K562 (cell line): ENCODE measurements around the gene TMEM107. TPM values are rescaled to one million over a fixed set of nuclear protein-coding genes. Genes with fewer than 3 reads are reported as not detected.

Experiments
- ASH1L ChIP-seq: fragments of 450-650 bp; IDR thresholded peaks from 2 replicates; pipeline ENCODE4 v1.6.1; 2018; ENCODE audit warnings: borderline replicate concordance, mild to moderate bottlenecking, low read depth; ENCODE audit not compliant: partially characterized antibody
- E2F3 ChIP-seq: fragments of 250-450 bp; sonication (Bioruptor Pico); IDR thresholded peaks from 2 replicates; pipeline ENCODE4 v1.4.0; 2020; ENCODE audit warnings: mild to moderate bottlenecking
- ETS2 ChIP-seq: IDR thresholded peaks from 2 replicates; pipeline ENCODE4 v1.6.1; 2016; ENCODE audit warnings: borderline replicate concordance, missing genetic modification characterization, mild to moderate bottlenecking, moderate library complexity, missing compliant biosample characterization; ENCODE audit not compliant: poor library complexity, severe bottlenecking
- MEF2D ChIP-seq: conservative IDR thresholded peaks from 2 replicates; pipeline ENCODE4 v1.6.1; 2016; ENCODE audit warnings: low read depth, missing genetic modification characterization, missing compliant biosample characterization
- NR4A1 ChIP-seq, 2 experiments: fragments of 250-450 bp in 1 of 2; fragments of 450-650 bp in 1 of 2; sonication (Bioruptor Pico) in 1 of 2; IDR thresholded peaks; 2 replicates each; pipeline versions ENCODE4 v1.4.0 to v1.6.1; 2016 to 2020; ENCODE audit warnings: mild to moderate bottlenecking in 2 of 2, missing compliant biosample characterization in 1 of 2, missing genetic modification characterization in 1 of 2, moderate library complexity in 1 of 2
- PCBP1 ChIP-seq: fragments of 200-400 bp; formaldehyde crosslinking; IDR thresholded peaks from 2 replicates; pipeline ENCODE4 v1.6.1; 2018; ENCODE audit warnings: mild to moderate bottlenecking, low read depth, low read length; ENCODE audit not compliant: poor library complexity, severe bottlenecking
- SOX6 ChIP-seq: fragments of 450-650 bp; IDR thresholded peaks from 2 replicates; pipeline ENCODE4 v1.6.1; 2014; ENCODE audit warnings: mild to moderate bottlenecking
- ZNF134 ChIP-seq: fragments of 250-450 bp; sonication (Bioruptor Pico); conservative IDR thresholded peaks from 2 replicates; pipeline ENCODE4 v1.4.0; 2020
- ZNF785 ChIP-seq: fragments of 250-450 bp; sonication (Bioruptor Pico); IDR thresholded peaks from 2 replicates; pipeline ENCODE4 v1.4.0; 2020; ENCODE audit warnings: mild to moderate bottlenecking
- polyA plus RNA-seq, 8 experiments: library from polyadenylated mRNA; depleted of rRNA in 4 of 8; stranded (reverse) in 5 of 8; unstranded in 3 of 8; fragments of >200 nt; fragmentation: Nextera tagmentation in 2 of 8; fragmentation: Illumina TruSeq in 1 of 8; extraction: Ambion mirVana in 2 of 8; extraction: Trizol in 1 of 8; gene quantifications; 2 replicates each; pipeline versions ENCODE4 v1.2.1 to v1.2.3, GENCODE V29; 2011 to 2014; ENCODE audit warnings: inconsistent platforms in 1 of 8, missing spikeins in 1 of 8
- total RNA-seq, 7 experiments: library from RNA; depleted of rRNA in 6 of 7; stranded (reverse); fragments of >200 nt in 6 of 7; fragmentation: Illumina TruSeq in 2 of 7; extraction: Trizol in 2 of 7; gene quantifications; 2 replicates each; pipeline versions ENCODE4 v1.2.1 to v1.2.3, GENCODE V29; 2011 to 2021; ENCODE audit warnings: low replicate concordance in 1 of 7
- TF ChIP-seq, protein P1 (sequence below), 2 experiments: fragments of 450-650 bp; formaldehyde crosslinking in 1 of 2; IDR thresholded peaks; 2 replicates each; pipeline versions ENCODE4 v1.4.0 to v1.6.1; 2014 to 2020; ENCODE audit warnings: mild to moderate bottlenecking in 2 of 2, borderline replicate concordance in 1 of 2, low read depth in 1 of 2
- TF ChIP-seq, protein P2 (sequence below): IDR thresholded peaks from 2 replicates; pipeline ENCODE4 v1.6.1; 2014; ENCODE audit warnings: antibody characterized with exemption
- TF ChIP-seq, protein P3 (sequence below), 2 experiments: fragments of 450-650 bp; IDR thresholded peaks; 2 replicates each; pipeline ENCODE4 v1.6.1; 2018; ENCODE audit warnings: mild to moderate bottlenecking in 2 of 2, low read depth in 1 of 2; ENCODE audit not compliant: partially characterized antibody in 2 of 2

The TMEM107 gene
- total and polyA plus RNA-seq, 9 of the 15 experiments (the other 6 are each of a cell fraction or from before 2014, with no cell fraction given): 7.1 to 26.2 (median 16.9) TPM

DNA sequence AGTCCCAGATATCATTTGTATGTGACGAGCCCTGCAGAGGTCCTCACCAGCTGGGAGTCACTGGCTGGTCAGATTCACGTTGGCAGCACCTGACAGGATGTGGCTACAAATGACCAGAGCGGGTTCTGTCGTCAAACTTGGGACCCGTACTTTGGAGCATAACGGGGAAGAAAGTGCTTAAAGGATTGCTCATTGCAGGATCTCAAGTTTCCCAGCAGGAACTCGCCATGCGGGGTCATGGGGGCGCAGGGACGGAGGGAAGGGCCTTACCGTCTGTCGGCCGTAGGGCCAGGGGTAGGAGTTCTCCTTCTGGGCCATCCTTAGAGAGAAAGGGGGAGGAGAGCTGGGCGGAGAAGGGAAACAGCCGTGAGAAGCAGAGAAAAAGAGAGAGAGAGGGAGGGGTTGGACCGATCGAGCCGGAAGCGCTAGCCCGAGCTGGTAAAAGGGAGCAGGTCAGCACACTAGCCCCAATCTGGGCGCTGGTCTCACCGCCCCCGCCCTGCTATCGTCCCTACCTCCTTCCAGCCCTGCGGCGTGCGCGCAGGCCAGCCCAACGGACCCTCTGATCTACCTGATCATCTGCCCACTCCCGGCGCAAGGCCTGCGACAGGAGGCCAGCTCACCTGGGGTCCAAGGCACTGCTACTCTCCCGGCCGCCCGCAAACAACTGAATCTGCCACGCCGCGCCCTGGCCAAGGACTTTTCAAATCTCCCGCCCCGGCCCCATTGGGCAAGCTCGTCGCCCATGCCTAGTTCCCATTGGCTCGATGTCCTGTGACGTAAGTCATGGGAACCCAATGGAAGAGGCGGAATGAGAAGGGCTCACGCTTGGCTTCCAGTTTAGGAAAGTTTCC lies 34.0 kb upstream of the TMEM107 start, which contains the start of gene AURKB (continued):
- TF ChIP-seq ZNF134 (CRISPR knock-in tag) (no peak), SOX6 (no peak), ZNF785 (no peak), ASH1L (peak; percentile 61), E2F3 (CRISPR knock-in tag) (peak; percentile 86), NR4A1 (CRISPR knock-in tag; IDR thresholded peaks at IDR 0.05) (no peak), NR4A1 (tag; IDR thresholded peaks at IDR 0.05) (no peak), PCBP1 (peak; percentile 67), ETS2 (no peak), MEF2D (tag) (no peak)
- TF ChIP-seq, protein P1, sequence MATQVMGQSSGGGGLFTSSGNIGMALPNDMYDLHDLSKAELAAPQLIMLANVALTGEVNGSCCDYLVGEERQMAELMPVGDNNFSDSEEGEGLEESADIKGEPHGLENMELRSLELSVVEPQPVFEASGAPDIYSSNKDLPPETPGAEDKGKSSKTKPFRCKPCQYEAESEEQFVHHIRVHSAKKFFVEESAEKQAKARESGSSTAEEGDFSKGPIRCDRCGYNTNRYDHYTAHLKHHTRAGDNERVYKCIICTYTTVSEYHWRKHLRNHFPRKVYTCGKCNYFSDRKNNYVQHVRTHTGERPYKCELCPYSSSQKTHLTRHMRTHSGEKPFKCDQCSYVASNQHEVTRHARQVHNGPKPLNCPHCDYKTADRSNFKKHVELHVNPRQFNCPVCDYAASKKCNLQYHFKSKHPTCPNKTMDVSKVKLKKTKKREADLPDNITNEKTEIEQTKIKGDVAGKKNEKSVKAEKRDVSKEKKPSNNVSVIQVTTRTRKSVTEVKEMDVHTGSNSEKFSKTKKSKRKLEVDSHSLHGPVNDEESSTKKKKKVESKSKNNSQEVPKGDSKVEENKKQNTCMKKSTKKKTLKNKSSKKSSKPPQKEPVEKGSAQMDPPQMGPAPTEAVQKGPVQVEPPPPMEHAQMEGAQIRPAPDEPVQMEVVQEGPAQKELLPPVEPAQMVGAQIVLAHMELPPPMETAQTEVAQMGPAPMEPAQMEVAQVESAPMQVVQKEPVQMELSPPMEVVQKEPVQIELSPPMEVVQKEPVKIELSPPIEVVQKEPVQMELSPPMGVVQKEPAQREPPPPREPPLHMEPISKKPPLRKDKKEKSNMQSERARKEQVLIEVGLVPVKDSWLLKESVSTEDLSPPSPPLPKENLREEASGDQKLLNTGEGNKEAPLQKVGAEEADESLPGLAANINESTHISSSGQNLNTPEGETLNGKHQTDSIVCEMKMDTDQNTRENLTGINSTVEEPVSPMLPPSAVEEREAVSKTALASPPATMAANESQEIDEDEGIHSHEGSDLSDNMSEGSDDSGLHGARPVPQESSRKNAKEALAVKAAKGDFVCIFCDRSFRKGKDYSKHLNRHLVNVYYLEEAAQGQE (IDR thresholded peaks at IDR 0.05; ENCODE audit: borderline replicate concordance): 0 out of 2 replicates have a peak, but pooled peaks have one; percentile 3
- TF ChIP-seq, protein P1 (CRISPR knock-in tag; IDR thresholded peaks at IDR 0.05; ENCODE audit: low read depth): no peak
- TF ChIP-seq, protein P2, sequence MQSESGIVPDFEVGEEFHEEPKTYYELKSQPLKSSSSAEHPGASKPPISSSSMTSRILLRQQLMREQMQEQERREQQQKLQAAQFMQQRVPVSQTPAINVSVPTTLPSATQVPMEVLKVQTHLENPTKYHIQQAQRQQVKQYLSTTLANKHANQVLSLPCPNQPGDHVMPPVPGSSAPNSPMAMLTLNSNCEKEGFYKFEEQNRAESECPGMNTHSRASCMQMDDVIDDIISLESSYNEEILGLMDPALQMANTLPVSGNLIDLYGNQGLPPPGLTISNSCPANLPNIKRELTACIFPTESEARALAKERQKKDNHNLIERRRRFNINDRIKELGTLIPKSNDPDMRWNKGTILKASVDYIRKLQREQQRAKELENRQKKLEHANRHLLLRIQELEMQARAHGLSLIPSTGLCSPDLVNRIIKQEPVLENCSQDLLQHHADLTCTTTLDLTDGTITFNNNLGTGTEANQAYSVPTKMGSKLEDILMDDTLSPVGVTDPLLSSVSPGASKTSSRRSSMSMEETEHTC: no peak
- TF ChIP-seq, protein P3, sequence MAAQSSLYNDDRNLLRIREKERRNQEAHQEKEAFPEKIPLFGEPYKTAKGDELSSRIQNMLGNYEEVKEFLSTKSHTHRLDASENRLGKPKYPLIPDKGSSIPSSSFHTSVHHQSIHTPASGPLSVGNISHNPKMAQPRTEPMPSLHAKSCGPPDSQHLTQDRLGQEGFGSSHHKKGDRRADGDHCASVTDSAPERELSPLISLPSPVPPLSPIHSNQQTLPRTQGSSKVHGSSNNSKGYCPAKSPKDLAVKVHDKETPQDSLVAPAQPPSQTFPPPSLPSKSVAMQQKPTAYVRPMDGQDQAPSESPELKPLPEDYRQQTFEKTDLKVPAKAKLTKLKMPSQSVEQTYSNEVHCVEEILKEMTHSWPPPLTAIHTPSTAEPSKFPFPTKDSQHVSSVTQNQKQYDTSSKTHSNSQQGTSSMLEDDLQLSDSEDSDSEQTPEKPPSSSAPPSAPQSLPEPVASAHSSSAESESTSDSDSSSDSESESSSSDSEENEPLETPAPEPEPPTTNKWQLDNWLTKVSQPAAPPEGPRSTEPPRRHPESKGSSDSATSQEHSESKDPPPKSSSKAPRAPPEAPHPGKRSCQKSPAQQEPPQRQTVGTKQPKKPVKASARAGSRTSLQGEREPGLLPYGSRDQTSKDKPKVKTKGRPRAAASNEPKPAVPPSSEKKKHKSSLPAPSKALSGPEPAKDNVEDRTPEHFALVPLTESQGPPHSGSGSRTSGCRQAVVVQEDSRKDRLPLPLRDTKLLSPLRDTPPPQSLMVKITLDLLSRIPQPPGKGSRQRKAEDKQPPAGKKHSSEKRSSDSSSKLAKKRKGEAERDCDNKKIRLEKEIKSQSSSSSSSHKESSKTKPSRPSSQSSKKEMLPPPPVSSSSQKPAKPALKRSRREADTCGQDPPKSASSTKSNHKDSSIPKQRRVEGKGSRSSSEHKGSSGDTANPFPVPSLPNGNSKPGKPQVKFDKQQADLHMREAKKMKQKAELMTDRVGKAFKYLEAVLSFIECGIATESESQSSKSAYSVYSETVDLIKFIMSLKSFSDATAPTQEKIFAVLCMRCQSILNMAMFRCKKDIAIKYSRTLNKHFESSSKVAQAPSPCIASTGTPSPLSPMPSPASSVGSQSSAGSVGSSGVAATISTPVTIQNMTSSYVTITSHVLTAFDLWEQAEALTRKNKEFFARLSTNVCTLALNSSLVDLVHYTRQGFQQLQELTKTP (IDR thresholded peaks at IDR 0.05; ENCODE audit: low read depth in 1 of 2, partially characterized antibody in 2 of 2): no peak
